Measurements from ENCODE around the gene ACE2. TPM values are rescaled to one million over a fixed set of nuclear protein-coding genes. Genes with fewer than 3 reads are reported as not detected.

The ACE2 gene
- total RNA-seq, 1 donor from 2014 or later = not detected

DNA sequence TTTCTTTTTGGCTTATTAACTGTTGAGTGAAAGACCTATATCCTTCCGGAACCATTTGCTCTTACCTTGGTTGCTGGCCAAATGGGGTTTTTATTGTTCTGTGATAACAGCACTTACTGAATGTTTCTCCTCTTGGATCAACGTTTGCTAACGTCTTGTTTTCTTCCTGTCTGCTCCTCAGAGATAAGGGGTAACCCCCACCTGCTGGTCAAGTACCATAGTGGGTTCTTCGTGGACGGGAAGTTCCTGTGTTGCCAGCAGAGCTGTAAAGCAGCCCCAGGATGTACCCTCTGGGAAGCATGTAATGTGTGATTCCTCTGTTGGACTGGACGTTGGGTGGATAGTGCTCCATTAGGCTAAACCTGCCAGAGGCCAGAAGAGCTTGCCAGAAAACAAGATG lies 84.8 kb downstream of the ACE2 start:
- ATAC-seq (ENCODE audit: low read depth) (no peak), DNase-seq (no peak)
- TF ChIP-seq, protein P1, sequence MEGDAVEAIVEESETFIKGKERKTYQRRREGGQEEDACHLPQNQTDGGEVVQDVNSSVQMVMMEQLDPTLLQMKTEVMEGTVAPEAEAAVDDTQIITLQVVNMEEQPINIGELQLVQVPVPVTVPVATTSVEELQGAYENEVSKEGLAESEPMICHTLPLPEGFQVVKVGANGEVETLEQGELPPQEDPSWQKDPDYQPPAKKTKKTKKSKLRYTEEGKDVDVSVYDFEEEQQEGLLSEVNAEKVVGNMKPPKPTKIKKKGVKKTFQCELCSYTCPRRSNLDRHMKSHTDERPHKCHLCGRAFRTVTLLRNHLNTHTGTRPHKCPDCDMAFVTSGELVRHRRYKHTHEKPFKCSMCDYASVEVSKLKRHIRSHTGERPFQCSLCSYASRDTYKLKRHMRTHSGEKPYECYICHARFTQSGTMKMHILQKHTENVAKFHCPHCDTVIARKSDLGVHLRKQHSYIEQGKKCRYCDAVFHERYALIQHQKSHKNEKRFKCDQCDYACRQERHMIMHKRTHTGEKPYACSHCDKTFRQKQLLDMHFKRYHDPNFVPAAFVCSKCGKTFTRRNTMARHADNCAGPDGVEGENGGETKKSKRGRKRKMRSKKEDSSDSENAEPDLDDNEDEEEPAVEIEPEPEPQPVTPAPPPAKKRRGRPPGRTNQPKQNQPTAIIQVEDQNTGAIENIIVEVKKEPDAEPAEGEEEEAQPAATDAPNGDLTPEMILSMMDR (IDR thresholded peaks at IDR 0.05) = no peak
- no peaks in the 10 kb centered on the region for H3K4me1 Mint-ChIP-seq
- ChIA-PET CTCF (no interaction called here), POLR2A (no interaction called here)
- H3K9me3 Mint-ChIP-seq = no peaks in the 10 kb centered on the region
- no peak overlapping the region for H3K27ac Mint-ChIP-seq
- no peak overlapping the region for H3K4me3 Mint-ChIP-seq
- intact Hi-C loops (cut with micrococcal nuclease) = no loop called here
- H3K27me3 Mint-ChIP-seq = no peaks in the 10 kb centered on the region
- H3K36me3 Mint-ChIP-seq (ENCODE audit: low read depth) = no peaks in the 10 kb centered on the region

DNA sequence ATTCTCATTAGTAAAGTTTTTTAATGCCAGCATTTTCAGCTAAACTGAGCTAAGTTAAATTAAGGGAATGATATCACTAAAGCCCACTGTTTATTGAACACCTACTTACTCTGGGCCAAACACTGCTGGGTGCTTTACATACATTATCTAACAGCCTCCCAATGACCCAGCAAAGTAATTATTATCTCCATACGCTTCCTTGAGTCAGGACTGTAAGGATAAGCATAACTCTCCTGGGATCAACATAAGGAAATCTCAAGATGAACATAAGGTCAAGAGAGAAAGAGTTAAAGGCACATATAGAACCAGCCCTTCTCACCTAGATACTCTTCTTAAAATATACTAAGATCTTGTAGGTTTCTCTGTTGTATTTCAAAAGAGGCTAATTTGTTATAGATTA lies 86.5 kb downstream of the ACE2 start:
- Mint-ChIP-seq H3K4me3 (no peak overlapping the region), H3K9me3 (no peaks in the 10 kb centered on the region), H3K27me3 (no peaks in the 10 kb centered on the region), H3K36me3 (ENCODE audit: low read depth) (no peaks in the 10 kb centered on the region), H3K27ac (no peak overlapping the region), H3K4me1 (no peaks in the 10 kb centered on the region)
- CTCF ChIA-PET = no interaction called here
- TF ChIP-seq, protein P1 (IDR thresholded peaks at IDR 0.05) = no peak
- POLR2A ChIA-PET = no interaction called here
- ATAC-seq (ENCODE audit: low read depth) (no peak), DNase-seq (no peak)
- intact Hi-C loops (cut with micrococcal nuclease) = no loop called here

DNA sequence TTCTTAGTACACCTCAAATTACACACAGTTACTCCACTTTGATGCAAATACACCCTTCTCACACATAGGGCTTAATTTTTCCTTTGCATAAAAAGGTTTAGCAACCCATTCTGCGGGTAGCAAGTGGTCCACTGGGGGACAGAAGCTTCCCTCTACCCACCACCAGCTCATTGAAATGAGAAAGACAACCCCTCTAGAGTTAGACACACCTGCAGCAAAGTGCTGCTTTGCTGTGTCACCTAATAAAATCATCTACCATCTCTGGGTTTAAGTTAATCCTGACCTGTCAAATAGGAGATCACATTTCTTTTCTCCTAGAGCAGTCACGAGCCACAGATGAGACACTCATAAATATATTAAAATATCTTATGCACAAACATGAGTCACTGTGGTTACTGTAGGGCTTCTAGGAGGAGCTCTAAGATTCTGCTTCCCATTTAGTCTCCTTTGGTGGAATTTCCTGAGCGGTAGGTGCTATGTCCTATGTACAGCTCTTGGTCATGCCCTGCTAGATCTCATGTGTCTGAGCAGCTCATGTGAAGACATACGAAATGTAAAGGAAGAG lies 88.3 kb downstream of the ACE2 start:
- Mint-ChIP-seq H3K4me3 (no peak overlapping the region), H3K27me3 (no peaks in the 10 kb centered on the region), H3K27ac (no peak overlapping the region), H3K36me3 (ENCODE audit: low read depth) (no peaks in the 10 kb centered on the region), H3K9me3 (no peaks in the 10 kb centered on the region), H3K4me1 (no peaks in the 10 kb centered on the region)
- intact Hi-C loops (cut with micrococcal nuclease) = no loop called here
- DNase-seq (no peak), ATAC-seq (ENCODE audit: low read depth) (no peak)
- CTCF ChIA-PET = no interaction called here
- POLR2A ChIA-PET = no interaction called here
- TF ChIP-seq, protein P1 (IDR thresholded peaks at IDR 0.05) = no peak

DNA sequence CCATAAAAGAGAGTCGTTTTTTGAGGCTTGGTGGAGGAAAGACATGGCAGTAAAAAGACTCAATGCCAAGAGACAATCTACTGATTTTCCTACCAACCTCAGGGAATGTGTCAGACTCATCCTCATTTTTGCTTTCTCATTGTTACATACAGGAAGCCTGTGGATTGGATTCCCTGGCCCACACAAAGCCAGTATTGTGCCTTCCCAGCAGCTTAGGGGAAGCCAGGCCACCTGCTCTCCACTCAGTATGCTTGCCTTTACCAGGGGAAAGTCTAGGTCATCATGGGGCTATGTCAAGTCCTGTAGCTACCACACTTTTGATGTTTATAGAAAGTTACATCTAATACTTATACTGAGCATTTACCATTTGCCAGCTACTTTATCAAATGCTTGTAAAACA lies 89.2 kb downstream of the ACE2 start:
- ATAC-seq (ENCODE audit: low read depth) (no peak), DNase-seq (no peak)
- TF ChIP-seq, protein P1 (IDR thresholded peaks at IDR 0.05) = no peak
- no peaks in the 10 kb centered on the region for H3K36me3 Mint-ChIP-seq (ENCODE audit: low read depth)
- intact Hi-C loops (cut with micrococcal nuclease) = no loop called here
- POLR2A ChIA-PET = no interaction called here
- no peak overlapping the region for H3K4me3 Mint-ChIP-seq
- H3K4me1 Mint-ChIP-seq = no peaks in the 10 kb centered on the region
- no peak overlapping the region for H3K27ac Mint-ChIP-seq
- no peaks in the 10 kb centered on the region for H3K27me3 Mint-ChIP-seq
- H3K9me3 Mint-ChIP-seq = no peaks in the 10 kb centered on the region
- CTCF ChIA-PET = no interaction called here

Other genes with a start within 250 kb of the ACE2 start
- gene VEGFD, start 216.5 kb downstream of the ACE2 start, total RNA-seq = not detected in 2 replicates
- 0.82 and 1.7 TPM in 2 replicates for gene PIR, start 107.6 kb downstream of the ACE2 start, total RNA-seq
- not detected in 2 replicates for gene BMX, start 100.2 kb downstream of the ACE2 start, total RNA-seq
- gene CLTRN, start 63.8 kb upstream of the ACE2 start, total RNA-seq = 0.20 and 0.24 TPM in 2 replicates
- 9.9 and 10.6 TPM in 2 replicates for gene CA5B, start 137.3 kb upstream of the ACE2 start, total RNA-seq
- 19.8 and 20.9 TPM in 2 replicates for gene ZRSR2, start 189.5 kb upstream of the ACE2 start, total RNA-seq

Data from activated B cell treated with CpG ODN at 0.5 μM for 24 hours (primary cell).